ENCODE measurements around the gene PGAP3. TPM values are rescaled to one million over a fixed set of nuclear protein-coding genes. Genes with fewer than 3 reads are reported as not detected.
"Not testable (repeated sequence)": the region's sequence is repeated elsewhere in the genome, so short reads cannot be mapped to it uniquely, and the experiment has no call there.

Gene PGAP3
- total and polyA plus RNA-seq, 2 donors: 6.6 to 18.5 TPM

GRCh38 chr17:39700148-39700987 is 12.5 kb upstream of the PGAP3 start:
- no peak overlapping the region for H3K27ac ChIP-seq (ENCODE audit: low read depth in 1 of 2, low read length in 1 of 2)
- H3K4me1 ChIP-seq (ENCODE audit: control insufficient read depth in 2 of 2, insufficient read depth in 2 of 2, low read length in 2 of 2): peaks cover 0 to 5% of the 10 kb centered on the region in 2 donors
- peak overlapping the region; percentile 18 to 31 for H3K4me3 ChIP-seq (ENCODE audit: low read length in 2 of 2)
- WGBS: 4% methylated on average over 57 of the region's 57 CpGs
- H3K9me3 ChIP-seq (ENCODE audit: control insufficient read depth in 2 of 2, insufficient read depth in 1 of 2, low read length in 1 of 2): no peaks in the 10 kb centered on the region
- no peaks in the 10 kb centered on the region for H3K36me3 ChIP-seq (ENCODE audit: control insufficient read depth in 2 of 2, insufficient read depth in 2 of 2, low read length in 1 of 2)
- peaks cover 30 to 52% of the 10 kb centered on the region in 2 donors for H3K27me3 ChIP-seq (ENCODE audit: control insufficient read depth in 2 of 2, insufficient read depth in 1 of 2, low read length in 1 of 2)
- no peak for DNase-seq (ENCODE audit: low read depth in 6 of 9, low spot score in 9 of 9)

GRCh38 chr17:39699818-39700147 is 11.9 kb upstream of the PGAP3 start, which contains the start of gene ERBB2:
Gene ERBB2 (plus strand): TSS chr17:39700064. CDS start chr17:39700239, 175 bp downstream.
- H3K27ac ChIP-seq (ENCODE audit: low read depth in 1 of 2, low read length in 1 of 2): no peak within 1 kb of the TSS
- H3K4me3 ChIP-seq (ENCODE audit: low read length in 2 of 2): peak within 1 kb of the TSS; percentile 18 to 31
- H3K36me3 ChIP-seq (ENCODE audit: control insufficient read depth in 2 of 2, insufficient read depth in 2 of 2, low read length in 1 of 2): no peaks in the 10 kb centered on the region
- peaks cover 0 to 5% of the 10 kb centered on the region in 2 donors for H3K4me1 ChIP-seq (ENCODE audit: control insufficient read depth in 2 of 2, insufficient read depth in 2 of 2, low read length in 2 of 2)
- H3K27me3 ChIP-seq (ENCODE audit: control insufficient read depth in 2 of 2, insufficient read depth in 1 of 2, low read length in 1 of 2): peaks cover 30 to 52% of the 10 kb centered on the region in 2 donors
- 17% methylated on average over 20 of the region's 20 CpGs for whole genome bisulfite sequencing
- H3K9me3 ChIP-seq (ENCODE audit: control insufficient read depth in 2 of 2, insufficient read depth in 1 of 2, low read length in 1 of 2): no peaks in the 10 kb centered on the region
- DNase-seq (ENCODE audit: low read depth in 6 of 9, low spot score in 9 of 9): no peak

DNA sequence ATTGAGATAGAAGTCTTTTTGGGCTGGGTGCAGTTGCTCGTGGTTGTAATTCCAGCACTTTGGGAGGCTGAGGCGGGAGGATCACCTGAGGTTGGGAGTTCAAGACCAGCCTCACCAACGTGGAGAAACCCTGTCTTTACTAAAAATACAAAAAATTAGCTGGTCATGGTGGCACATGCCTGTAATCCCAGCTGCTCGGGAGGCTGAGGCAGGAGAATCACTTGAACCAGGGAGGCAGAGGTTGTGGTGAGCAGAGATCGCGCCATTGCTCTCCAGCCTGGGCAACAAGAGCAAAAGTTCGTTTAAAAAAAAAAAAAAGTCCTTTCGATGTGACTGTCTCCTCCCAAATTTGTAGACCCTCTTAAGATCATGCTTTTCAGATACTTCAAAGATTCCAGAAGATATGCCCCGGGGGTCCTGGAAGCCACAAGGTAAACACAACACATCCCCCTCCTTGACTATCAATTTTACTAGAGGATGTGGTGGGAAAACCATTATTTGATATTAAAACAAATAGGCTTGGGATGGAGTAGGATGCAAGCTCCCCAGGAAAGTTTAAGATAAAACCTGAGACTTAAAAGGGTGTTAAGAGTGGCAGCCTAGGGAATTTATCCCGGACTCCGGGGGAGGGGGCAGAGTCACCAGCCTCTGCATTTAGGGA is 11.4 kb upstream of the PGAP3 start:
- not testable (repeated sequence) for DNase-seq (ENCODE audit: low read depth in 6 of 9, low spot score in 9 of 9); H3K36me3 ChIP-seq (ENCODE audit: control insufficient read depth in 2 of 2, insufficient read depth in 2 of 2, low read length in 1 of 2); H3K4me1 ChIP-seq (ENCODE audit: control insufficient read depth in 2 of 2, insufficient read depth in 2 of 2, low read length in 2 of 2); H3K27ac ChIP-seq (ENCODE audit: low read depth in 1 of 2, low read length in 1 of 2); H3K9me3 ChIP-seq (ENCODE audit: control insufficient read depth in 2 of 2, insufficient read depth in 1 of 2, low read length in 1 of 2)
- Histone ChIP-seq H3K27me3 (ENCODE audit: control insufficient read depth in 2 of 2, insufficient read depth in 1 of 2, low read length in 1 of 2) (peaks cover 30 to 52% of the 10 kb centered on the region in 2 donors), H3K4me3 (ENCODE audit: low read length in 2 of 2) (peak overlapping the region; percentile 3 to 8)
- 68% methylated on average over 11 of the region's 11 CpGs for WGBS

DNA sequence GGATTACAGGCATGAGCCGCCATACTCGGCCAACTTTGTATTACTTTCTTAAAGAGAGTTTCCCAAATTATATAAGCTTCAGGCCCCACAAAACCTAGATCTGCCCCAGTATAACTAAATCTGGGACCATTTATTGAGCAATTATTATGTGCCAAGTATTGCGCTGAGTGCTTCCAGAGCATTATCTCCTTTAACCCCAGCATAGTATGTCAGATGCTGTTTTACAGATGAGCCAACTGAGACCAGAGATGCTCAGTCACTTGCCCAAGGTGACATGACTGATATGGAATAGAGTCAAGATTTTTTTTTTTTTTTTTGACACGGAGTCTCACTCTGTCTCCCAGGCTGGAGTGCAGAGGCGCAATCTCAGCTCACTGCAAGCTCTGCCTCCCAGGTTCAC is 10.1 kb upstream of the PGAP3 start:
- 94% methylated on average over 5 of the region's 5 CpGs for WGBS
- no peak overlapping the region for H3K4me3 ChIP-seq (ENCODE audit: low read length in 2 of 2)
- H3K27ac ChIP-seq (ENCODE audit: low read depth in 1 of 2, low read length in 1 of 2): no peak overlapping the region
- H3K9me3 ChIP-seq (ENCODE audit: control insufficient read depth in 2 of 2, insufficient read depth in 1 of 2, low read length in 1 of 2): no peaks in the 10 kb centered on the region
- H3K27me3 ChIP-seq (ENCODE audit: control insufficient read depth in 2 of 2, insufficient read depth in 1 of 2, low read length in 1 of 2): peaks cover 30 to 50% of the 10 kb centered on the region in 2 donors
- no peak for DNase-seq (ENCODE audit: low read depth in 6 of 9, low spot score in 9 of 9)
- H3K36me3 ChIP-seq (ENCODE audit: control insufficient read depth in 2 of 2, insufficient read depth in 2 of 2, low read length in 1 of 2): no peaks in the 10 kb centered on the region
- peaks cover 0 to 3% of the 10 kb centered on the region in 2 donors for H3K4me1 ChIP-seq (ENCODE audit: control insufficient read depth in 2 of 2, insufficient read depth in 2 of 2, low read length in 2 of 2)

DNA sequence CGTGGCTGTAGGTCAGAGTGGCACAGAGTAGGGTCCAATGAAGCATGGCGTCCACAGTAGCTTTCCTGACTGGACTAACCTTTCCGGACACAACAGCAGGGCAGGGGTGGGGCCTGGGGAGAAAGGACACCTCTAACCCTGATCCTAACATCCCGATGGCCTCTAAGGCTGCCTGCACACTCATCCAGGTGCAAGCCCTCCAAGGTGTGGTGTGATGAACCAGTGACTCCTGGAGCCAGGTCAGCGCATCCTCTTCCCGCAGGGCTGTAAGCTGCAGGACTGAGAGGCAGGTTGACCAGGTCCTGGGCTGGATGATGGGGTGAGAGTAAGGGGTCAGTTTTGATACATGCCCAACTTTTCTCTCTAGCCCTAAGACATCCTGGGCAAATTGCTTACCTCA is 8.9 kb upstream of the PGAP3 start:
- peaks cover 0 to 3% of the 10 kb centered on the region in 2 donors for H3K4me1 ChIP-seq (ENCODE audit: control insufficient read depth in 2 of 2, insufficient read depth in 2 of 2, low read length in 2 of 2)
- H3K9me3 ChIP-seq (ENCODE audit: control insufficient read depth in 2 of 2, insufficient read depth in 1 of 2, low read length in 1 of 2): no peaks in the 10 kb centered on the region
- no peak overlapping the region for H3K4me3 ChIP-seq (ENCODE audit: low read length in 2 of 2)
- peaks cover 30 to 38% of the 10 kb centered on the region in 2 donors for H3K27me3 ChIP-seq (ENCODE audit: control insufficient read depth in 2 of 2, insufficient read depth in 1 of 2, low read length in 1 of 2)
- no peaks in the 10 kb centered on the region for H3K36me3 ChIP-seq (ENCODE audit: control insufficient read depth in 2 of 2, insufficient read depth in 2 of 2, low read length in 1 of 2)
- no peak overlapping the region for H3K27ac ChIP-seq (ENCODE audit: low read depth in 1 of 2, low read length in 1 of 2)
- no peak for DNase-seq (ENCODE audit: low read depth in 6 of 9, low spot score in 9 of 9)
- 96% methylated on average over 6 of the region's 6 CpGs for WGBS

GRCh38 chr17:39695089-39695474 is 7.2 kb upstream of the PGAP3 start:
- Histone ChIP-seq H3K36me3 (ENCODE audit: control insufficient read depth in 2 of 2, insufficient read depth in 2 of 2, low read length in 1 of 2) (no peaks in the 10 kb centered on the region), H3K27ac (ENCODE audit: low read depth in 1 of 2, low read length in 1 of 2) (no peak overlapping the region), H3K4me3 (ENCODE audit: low read length in 2 of 2) (no peak overlapping the region), H3K27me3 (ENCODE audit: control insufficient read depth in 2 of 2, insufficient read depth in 1 of 2, low read length in 1 of 2) (peaks cover 20 to 26% of the 10 kb centered on the region in 2 donors), H3K4me1 (ENCODE audit: control insufficient read depth in 2 of 2, insufficient read depth in 2 of 2, low read length in 2 of 2) (no peaks in the 10 kb centered on the region), H3K9me3 (ENCODE audit: control insufficient read depth in 2 of 2, insufficient read depth in 1 of 2, low read length in 1 of 2) (no peaks in the 10 kb centered on the region)
- DNase-seq (ENCODE audit: low read depth in 6 of 9, low spot score in 9 of 9): no peak
- WGBS: 97% methylated on average over 2 of the region's 2 CpGs

DNA sequence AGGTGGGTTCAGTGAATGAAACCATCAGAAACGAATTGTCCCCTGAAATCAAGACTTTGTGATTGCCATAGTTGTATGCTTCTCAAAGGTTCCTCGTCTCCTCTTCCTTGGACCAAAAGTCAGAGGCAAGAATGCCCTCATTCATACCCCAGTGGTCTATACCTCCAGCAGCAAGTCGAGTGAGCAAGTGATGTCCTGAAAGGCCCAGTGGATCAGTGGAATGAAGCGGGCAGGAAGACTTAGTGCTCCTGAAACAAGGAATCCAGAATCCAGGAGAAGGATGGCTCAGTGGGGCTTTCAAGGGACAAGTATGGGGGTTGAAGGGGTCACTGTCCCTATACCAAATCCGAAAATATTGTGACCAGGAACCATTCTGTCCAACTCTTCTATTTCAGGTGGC is 6.7 kb upstream of the PGAP3 start:
- no peaks in the 10 kb centered on the region for H3K36me3 ChIP-seq (ENCODE audit: control insufficient read depth in 2 of 2, insufficient read depth in 2 of 2, low read length in 1 of 2)
- H3K4me1 ChIP-seq (ENCODE audit: control insufficient read depth in 2 of 2, insufficient read depth in 2 of 2, low read length in 2 of 2): no peaks in the 10 kb centered on the region
- H3K27ac ChIP-seq (ENCODE audit: low read depth in 1 of 2, low read length in 1 of 2): no peak overlapping the region
- H3K4me3 ChIP-seq (ENCODE audit: low read length in 2 of 2): no peak overlapping the region
- peaks cover 15 to 21% of the 10 kb centered on the region in 2 donors for H3K27me3 ChIP-seq (ENCODE audit: control insufficient read depth in 2 of 2, insufficient read depth in 1 of 2, low read length in 1 of 2)
- H3K9me3 ChIP-seq (ENCODE audit: control insufficient read depth in 2 of 2, insufficient read depth in 1 of 2, low read length in 1 of 2): no peaks in the 10 kb centered on the region
- DNase-seq (ENCODE audit: low read depth in 6 of 9, low spot score in 9 of 9): no peak
- WGBS: 97% methylated on average over 5 of the region's 5 CpGs

- peak overlapping the region in 1 of 2 donors; percentile 84 for H3K4me3 ChIP-seq (ENCODE audit: low read length in 2 of 2)
- WGBS: 88% methylated on average over 3 of the region's 3 CpGs
- H3K36me3 ChIP-seq (ENCODE audit: control insufficient read depth in 2 of 2, insufficient read depth in 2 of 2, low read length in 1 of 2): peaks cover 4 to 6% of the 10 kb centered on the region in 2 donors
- no peak for DNase-seq (ENCODE audit: low read depth in 6 of 9, low spot score in 9 of 9)
- peaks cover 7 to 9% of the 10 kb centered on the region in 2 donors for H3K27me3 ChIP-seq (ENCODE audit: control insufficient read depth in 2 of 2, insufficient read depth in 1 of 2, low read length in 1 of 2)
- H3K27ac ChIP-seq (ENCODE audit: low read depth in 1 of 2, low read length in 1 of 2): no peak overlapping the region
- H3K4me1 ChIP-seq (ENCODE audit: control insufficient read depth in 2 of 2, insufficient read depth in 2 of 2, low read length in 2 of 2): peaks cover 6 to 10% of the 10 kb centered on the region in 2 donors
- H3K9me3 ChIP-seq (ENCODE audit: control insufficient read depth in 2 of 2, insufficient read depth in 1 of 2, low read length in 1 of 2): no peaks in the 10 kb centered on the region
Measured at GRCh38 chr17:39688945-39689344, 1.1 kb upstream of the PGAP3 start.

- no peak for DNase-seq (ENCODE audit: low read depth in 6 of 9, low spot score in 9 of 9)
- Histone ChIP-seq H3K9me3 (ENCODE audit: control insufficient read depth in 2 of 2, insufficient read depth in 1 of 2, low read length in 1 of 2) (no peaks in the 10 kb centered on the region), H3K27ac (ENCODE audit: low read depth in 1 of 2, low read length in 1 of 2) (peak overlapping the region in 1 of 2 donors; percentile 91), H3K27me3 (ENCODE audit: control insufficient read depth in 2 of 2, insufficient read depth in 1 of 2, low read length in 1 of 2) (peaks cover 7 to 9% of the 10 kb centered on the region in 2 donors), H3K4me3 (ENCODE audit: low read length in 2 of 2) (peak overlapping the region; percentile 84 to 89), H3K4me1 (ENCODE audit: control insufficient read depth in 2 of 2, insufficient read depth in 2 of 2, low read length in 2 of 2) (peaks cover 6 to 10% of the 10 kb centered on the region in 2 donors), H3K36me3 (ENCODE audit: control insufficient read depth in 2 of 2, insufficient read depth in 2 of 2, low read length in 1 of 2) (peaks cover 4 to 6% of the 10 kb centered on the region in 2 donors)
- WGBS: 47% methylated on average over 6 of the region's 6 CpGs
Measured at GRCh38 chr17:39688475-39688835, 598 bp upstream of the PGAP3 start.

All from thymus (tissue), 11 donors.